ENCODE results near the gene SHROOM3. TPM values are rescaled to one million over a fixed set of nuclear protein-coding genes. Genes with fewer than 3 reads are reported as not detected.
A peak's percentile ranks its signal among the peaks of the same experiment; 100 is the strongest.

Gene SHROOM3
- total RNA-seq, 4 donors from 2014 or later: 44.4 to 101 (median 88.5) TPM

- H3K27me3 ChIP-seq: no peaks in the 10 kb centered on the region
- no peaks in the 10 kb centered on the region for H3K9me3 ChIP-seq
- intact Hi-C loops (cut with DNase I): no loop called here
- peaks cover 0 to 9% (median 0%) of the 10 kb centered on the region in 4 donors for H3K36me3 ChIP-seq
- peak overlapping the region; percentile 62 to 77 (median 75) for H3K27ac ChIP-seq (replicated peaks in 1 of 4)
- TF ChIP-seq, protein P1, sequence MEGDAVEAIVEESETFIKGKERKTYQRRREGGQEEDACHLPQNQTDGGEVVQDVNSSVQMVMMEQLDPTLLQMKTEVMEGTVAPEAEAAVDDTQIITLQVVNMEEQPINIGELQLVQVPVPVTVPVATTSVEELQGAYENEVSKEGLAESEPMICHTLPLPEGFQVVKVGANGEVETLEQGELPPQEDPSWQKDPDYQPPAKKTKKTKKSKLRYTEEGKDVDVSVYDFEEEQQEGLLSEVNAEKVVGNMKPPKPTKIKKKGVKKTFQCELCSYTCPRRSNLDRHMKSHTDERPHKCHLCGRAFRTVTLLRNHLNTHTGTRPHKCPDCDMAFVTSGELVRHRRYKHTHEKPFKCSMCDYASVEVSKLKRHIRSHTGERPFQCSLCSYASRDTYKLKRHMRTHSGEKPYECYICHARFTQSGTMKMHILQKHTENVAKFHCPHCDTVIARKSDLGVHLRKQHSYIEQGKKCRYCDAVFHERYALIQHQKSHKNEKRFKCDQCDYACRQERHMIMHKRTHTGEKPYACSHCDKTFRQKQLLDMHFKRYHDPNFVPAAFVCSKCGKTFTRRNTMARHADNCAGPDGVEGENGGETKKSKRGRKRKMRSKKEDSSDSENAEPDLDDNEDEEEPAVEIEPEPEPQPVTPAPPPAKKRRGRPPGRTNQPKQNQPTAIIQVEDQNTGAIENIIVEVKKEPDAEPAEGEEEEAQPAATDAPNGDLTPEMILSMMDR (IDR thresholded peaks at IDR 0.05): no peak
- TF ChIP-seq POLR2AphosphoS5 (IDR thresholded peaks at IDR 0.05) (peak in 1 of 2 donors; percentile 38), EP300 (IDR thresholded peaks at IDR 0.05) (no peak), POLR2A (IDR thresholded peaks at IDR 0.05; ENCODE audit: low read depth) (no peak)
- no peak overlapping the region for H3K4me3 ChIP-seq
- no peak for DNase-seq (ENCODE audit: extremely low spot score)
- peaks cover 20 to 56% (median 42%) of the 10 kb centered on the region in 4 donors for H3K4me1 ChIP-seq
- 52% methylated on average over 5 of the region's 5 CpGs for WGBS
Measured at GRCh38 chr4:76708971-76709771, 274.1 kb downstream of the SHROOM3 start.

- DNase-seq (ENCODE audit: extremely low spot score): no peak
- TF ChIP-seq EP300 (IDR thresholded peaks at IDR 0.05) (no peak), POLR2AphosphoS5 (IDR thresholded peaks at IDR 0.05) (no peak), POLR2A (IDR thresholded peaks at IDR 0.05; ENCODE audit: low read depth) (no peak)
- TF ChIP-seq, protein P1 (IDR thresholded peaks at IDR 0.05): no peak
- H3K4me3 ChIP-seq: no peak overlapping the region
- H3K27me3 ChIP-seq: no peaks in the 10 kb centered on the region
- H3K27ac ChIP-seq (replicated peaks in 1 of 4): peak overlapping the region; percentile 62 to 77 (median 75)
- WGBS: 77% methylated on average over 7 of the region's 7 CpGs
- H3K9me3 ChIP-seq: no peaks in the 10 kb centered on the region
- intact Hi-C loops (cut with DNase I): no loop called here
- peaks cover 14 to 54% (median 37%) of the 10 kb centered on the region in 4 donors for H3K4me1 ChIP-seq
- peaks cover 0 to 9% (median 0%) of the 10 kb centered on the region in 4 donors for H3K36me3 ChIP-seq
Measured at GRCh38 chr4:76709772-76710090, 274.7 kb downstream of the SHROOM3 start.

GRCh38 chr4:76712564-76712963 lies 277.5 kb downstream of the SHROOM3 start:
- no peak for DNase-seq (ENCODE audit: extremely low spot score)
- Histone ChIP-seq H3K9me3 (no peaks in the 10 kb centered on the region), H3K4me1 (peaks cover 13 to 55% (median 34%) of the 10 kb centered on the region in 4 donors), H3K4me3 (no peak overlapping the region), H3K36me3 (peaks cover 0 to 9% (median 0%) of the 10 kb centered on the region in 4 donors), H3K27me3 (no peaks in the 10 kb centered on the region), H3K27ac (replicated peaks in 1 of 4) (no peak overlapping the region)
- intact Hi-C loops (cut with DNase I): no loop called here
- 95% methylated on average over 5 of the region's 5 CpGs for WGBS
- TF ChIP-seq POLR2AphosphoS5 (IDR thresholded peaks at IDR 0.05): no peak
- TF ChIP-seq POLR2A (IDR thresholded peaks at IDR 0.05; ENCODE audit: low read depth): no peak
- TF ChIP-seq, protein P1 (IDR thresholded peaks at IDR 0.05): no peak
- no peak for TF ChIP-seq EP300 (IDR thresholded peaks at IDR 0.05)

DNA sequence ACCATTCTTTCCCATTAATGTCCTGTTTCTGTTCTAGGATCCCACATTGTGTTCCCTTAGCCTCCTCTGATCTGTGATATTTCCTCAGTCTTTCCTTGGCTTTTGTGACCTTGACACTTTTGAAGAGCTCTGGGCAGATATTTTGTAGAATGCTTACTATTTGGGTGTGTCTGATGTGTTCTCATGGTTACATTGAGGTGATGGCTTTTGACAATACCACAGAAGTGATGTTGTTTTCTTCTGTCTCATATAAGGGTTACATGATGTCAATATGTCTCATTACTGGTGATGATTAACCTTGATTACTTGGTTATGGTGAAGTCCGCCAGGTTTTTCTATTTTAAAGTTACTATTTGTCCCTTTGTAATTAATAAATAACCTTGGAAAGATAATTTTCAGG lies 279.2 kb downstream of the SHROOM3 start:
- H3K27me3 ChIP-seq: no peaks in the 10 kb centered on the region
- H3K27ac ChIP-seq (replicated peaks in 1 of 4): peak overlapping the region in 2 of 4 donors; percentile 11 to 26
- intact Hi-C loops (cut with DNase I): no loop called here
- H3K4me1 ChIP-seq: peaks cover 7 to 58% (median 40%) of the 10 kb centered on the region in 4 donors
- peaks cover 0 to 9% (median 0%) of the 10 kb centered on the region in 4 donors for H3K36me3 ChIP-seq
- no peak overlapping the region for H3K4me3 ChIP-seq
- TF ChIP-seq POLR2A (IDR thresholded peaks at IDR 0.05; ENCODE audit: low read depth) (no peak), POLR2AphosphoS5 (IDR thresholded peaks at IDR 0.05) (no peak), EP300 (IDR thresholded peaks at IDR 0.05) (no peak)
- TF ChIP-seq, protein P1 (IDR thresholded peaks at IDR 0.05): no peak
- no peak for DNase-seq (ENCODE audit: extremely low spot score)
- 90% methylated on average over 1 of the region's 1 CpG for WGBS
- H3K9me3 ChIP-seq: no peaks in the 10 kb centered on the region

Data from esophagus muscularis mucosa (tissue), 4 donors.